CD14-positive monocyte (primary cell): ENCODE measurements around the gene LZTFL1. TPM values are rescaled to one million over a fixed set of nuclear protein-coding genes. Genes with fewer than 3 reads are reported as not detected.

Experiments
- DNase-seq, 3 donors: peaks; one replicate each; pipeline ENCODE4 v3.0.0-alpha.2; 2011 to 2022
- H2AFZ ChIP-seq: 2 replicates; pipeline ENCODE4 v1.6.0; 2012; ENCODE audit warnings: mild to moderate bottlenecking, low read depth, low read length, inconsistent platforms; ENCODE audit not compliant: insufficient read depth, poor library complexity, severe bottlenecking
- H3K27ac ChIP-seq, 2 donors: 1 replicate in 1 of 2; 2 replicates in 1 of 2; pipeline ENCODE4 v1.5.1; 2012 to 2013; ENCODE audit warnings: low read length in 2 of 2, control low read depth in 1 of 2, inconsistent platforms in 1 of 2, low read depth in 1 of 2, mild to moderate bottlenecking in 1 of 2
- H3K27me3 ChIP-seq, 2 donors: one replicate each; pipeline versions ENCODE4 v1.6.0 to v1.6.1; 2011 to 2013; ENCODE audit warnings: low read length in 2 of 2; ENCODE audit not compliant: control insufficient read depth in 2 of 2, insufficient read depth in 2 of 2
- H3K36me3 ChIP-seq, 2 donors: replicated peaks in 1 of 2; 1 replicate in 1 of 2; 2 replicates in 1 of 2; pipeline versions ENCODE4 v1.5.1 to v1.6.1; 2012 to 2013; ENCODE audit warnings: low read length in 2 of 2, control low read depth in 1 of 2, inconsistent platforms in 1 of 2, mild to moderate bottlenecking in 1 of 2; ENCODE audit not compliant: insufficient read depth in 2 of 2, control insufficient read depth in 1 of 2
- H3K4me1 ChIP-seq, 2 donors: 1 replicate in 1 of 2; 2 replicates in 1 of 2; pipeline versions ENCODE4 v1.5.1 to v1.6.1; 2012 to 2013; ENCODE audit warnings: low read length in 2 of 2, control low read depth in 1 of 2, inconsistent platforms in 1 of 2, mild to moderate bottlenecking in 1 of 2, moderate library complexity in 1 of 2; ENCODE audit not compliant: insufficient read depth in 2 of 2, control insufficient read depth in 1 of 2
- H3K4me2 ChIP-seq: replicated peaks from 2 replicates; pipeline ENCODE3; 2012; ENCODE audit warnings: low read length, moderate library complexity, mild to moderate bottlenecking; ENCODE audit not compliant: poor library complexity, severe bottlenecking; ENCODE audit errors: extremely low read depth
- H3K4me3 ChIP-seq, 3 experiments: fragments of 200-600 bp in 1 of 3; sonication (generic) in 1 of 3; replicated peaks in 1 of 3; 1 replicate in 2 of 3; 2 replicates in 1 of 3; pipeline ENCODE4 v1.5.1; 2011 to 2013; ENCODE audit warnings: low read length in 3 of 3, mild to moderate bottlenecking in 3 of 3, control low read depth in 2 of 3, low read depth in 2 of 3, inconsistent platforms in 1 of 3, moderate library complexity in 1 of 3
- H3K79me2 ChIP-seq: 2 replicates; pipeline ENCODE4 v1.6.0; 2012; ENCODE audit warnings: mild to moderate bottlenecking, control low read depth, inconsistent platforms, low read length, moderate library complexity; ENCODE audit not compliant: insufficient read depth
- H3K9ac ChIP-seq: 2 replicates; pipeline ENCODE4 v1.6.0; 2017; ENCODE audit warnings: low read length, mild to moderate bottlenecking; ENCODE audit not compliant: insufficient read depth, poor library complexity, severe bottlenecking
- H3K9me3 ChIP-seq, 2 donors: replicated peaks in 1 of 2; 1 replicate in 1 of 2; 2 replicates in 1 of 2; pipeline versions ENCODE4 v1.5.1 to v1.6.1; 2012 to 2013; ENCODE audit warnings: low read length in 2 of 2, control low read depth in 1 of 2; ENCODE audit not compliant: control insufficient read depth in 1 of 2, insufficient read depth in 1 of 2
- H4K20me1 ChIP-seq: 2 replicates; pipeline ENCODE4 v1.6.0; 2012; ENCODE audit warnings: mild to moderate bottlenecking, low read length, control low read depth, moderate library complexity; ENCODE audit not compliant: insufficient read depth
- H3K27ac Mint-ChIP-seq, 7 donors: one replicate each; pipeline ENCODE4 v1.8.0; 2020; ENCODE audit warnings: mild to moderate bottlenecking in 7 of 7, mixed read lengths in 7 of 7, moderate library complexity in 6 of 7, inconsistent platforms in 2 of 7
- H3K27me3 Mint-ChIP-seq, 3 donors: one replicate each; pipeline ENCODE4 v1.8.0; 2021 to 2022; ENCODE audit warnings: low read depth in 3 of 3, mild to moderate bottlenecking in 3 of 3, mixed read lengths in 3 of 3, moderate library complexity in 3 of 3, inconsistent platforms in 1 of 3
- H3K36me3 Mint-ChIP-seq, 2 donors: one replicate each; pipeline ENCODE4 v1.8.0; 2020; ENCODE audit warnings: mixed read lengths in 2 of 2, inconsistent platforms in 1 of 2, mild to moderate bottlenecking in 1 of 2
- H3K4me1 Mint-ChIP-seq: one replicate; pipeline ENCODE4 v1.8.0; 2020; ENCODE audit warnings: mild to moderate bottlenecking, mixed read lengths
- H3K4me3 Mint-ChIP-seq, 2 donors: one replicate each; pipeline ENCODE4 v1.8.0; 2020; ENCODE audit warnings: mild to moderate bottlenecking in 2 of 2, mixed read lengths in 2 of 2, moderate library complexity in 1 of 2
- H3K9me3 Mint-ChIP-seq, 7 donors: one replicate each; pipeline ENCODE4 v1.8.0; 2020 to 2022; ENCODE audit warnings: mixed read lengths in 7 of 7, mild to moderate bottlenecking in 6 of 7, moderate library complexity in 6 of 7, inconsistent platforms in 2 of 7
- WGBS: methylation state at CpG from one replicate; pipeline ENCODE4 v1.1.5; 2013; ENCODE audit warnings: missing lambda C conversion rate; ENCODE audit not compliant: insufficient coverage; 5-methylcytosine and 5-hydroxymethylcytosine counted together
- intact Hi-C, 2 donors: fragments of 100-400 bp; cut with micrococcal nuclease; formaldehyde crosslinking; loops; one replicate each; pipeline versions ENCODE4 v1.15.0 to v1.15.1; 2023
- polyA plus RNA-seq, 3 donors: library from polyadenylated mRNA; depleted of rRNA in 1 of 3; unstranded in 2 of 3; stranded (reverse) in 1 of 3; fragments of 300-500 nt in 2 of 3; fragments of >200 nt in 1 of 3; fragmentation: Illumina TruSeq in 2 of 3; gene quantifications; 1 replicate in 2 of 3; 2 replicates in 1 of 3; pipeline ENCODE4 v1.2.3, GENCODE V29; 2012 to 2021
- TF ChIP-seq, protein P1 (sequence below): fragments of 200-600 bp; IDR thresholded peaks from one replicate; pipeline ENCODE4 v1.8.0; 2022; ENCODE audit warnings: antibody characterized with exemption, mild to moderate bottlenecking

LZTFL1 gene
- polyA plus RNA-seq, 3 donors = 7.3 to 10.5 (median 7.5) TPM

DNA sequence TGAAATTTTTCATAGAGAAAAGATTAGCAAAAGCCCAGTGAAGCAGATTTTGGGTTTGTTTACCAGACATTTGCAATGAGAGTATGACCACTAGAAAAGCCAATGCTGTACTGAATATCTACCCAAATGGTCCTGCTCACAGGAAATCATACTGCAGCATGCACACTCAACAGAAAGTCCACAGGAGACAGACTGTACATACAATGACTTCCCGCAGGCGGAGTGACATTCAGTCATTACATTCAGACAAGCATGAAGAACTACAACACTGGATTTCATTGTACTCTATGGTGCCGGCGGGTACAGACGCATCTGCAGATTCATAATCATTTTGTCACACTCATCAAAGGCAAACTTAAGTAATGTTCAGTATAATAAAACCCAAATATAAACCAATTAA, 11.8 kb downstream of the LZTFL1 start:
- Mint-ChIP-seq H3K9me3 (no peaks in the 10 kb centered on the region), H3K36me3 (peaks cover 33 to 44% of the 10 kb centered on the region in 2 donors), H3K4me1 (no peaks in the 10 kb centered on the region), H3K27ac (no peak overlapping the region), H3K4me3 (no peak overlapping the region), H3K27me3 (no peaks in the 10 kb centered on the region)
- Histone ChIP-seq H3K9me3 (no peaks in the 10 kb centered on the region), H3K4me1 (no peaks in the 10 kb centered on the region), H3K4me3 (no peak overlapping the region), H3K36me3 (peaks cover 17 to 18% of the 10 kb centered on the region in 2 donors), H3K27ac (no peak overlapping the region), H3K9ac (no peak overlapping the region), H4K20me1 (no peaks in the 10 kb centered on the region), H3K27me3 (no peaks in the 10 kb centered on the region), H3K79me2 (no peaks in the 10 kb centered on the region), H3K4me2 (no peak overlapping the region), H2AFZ (no peak overlapping the region)
- no peak for DNase-seq
- TF ChIP-seq, protein P1, sequence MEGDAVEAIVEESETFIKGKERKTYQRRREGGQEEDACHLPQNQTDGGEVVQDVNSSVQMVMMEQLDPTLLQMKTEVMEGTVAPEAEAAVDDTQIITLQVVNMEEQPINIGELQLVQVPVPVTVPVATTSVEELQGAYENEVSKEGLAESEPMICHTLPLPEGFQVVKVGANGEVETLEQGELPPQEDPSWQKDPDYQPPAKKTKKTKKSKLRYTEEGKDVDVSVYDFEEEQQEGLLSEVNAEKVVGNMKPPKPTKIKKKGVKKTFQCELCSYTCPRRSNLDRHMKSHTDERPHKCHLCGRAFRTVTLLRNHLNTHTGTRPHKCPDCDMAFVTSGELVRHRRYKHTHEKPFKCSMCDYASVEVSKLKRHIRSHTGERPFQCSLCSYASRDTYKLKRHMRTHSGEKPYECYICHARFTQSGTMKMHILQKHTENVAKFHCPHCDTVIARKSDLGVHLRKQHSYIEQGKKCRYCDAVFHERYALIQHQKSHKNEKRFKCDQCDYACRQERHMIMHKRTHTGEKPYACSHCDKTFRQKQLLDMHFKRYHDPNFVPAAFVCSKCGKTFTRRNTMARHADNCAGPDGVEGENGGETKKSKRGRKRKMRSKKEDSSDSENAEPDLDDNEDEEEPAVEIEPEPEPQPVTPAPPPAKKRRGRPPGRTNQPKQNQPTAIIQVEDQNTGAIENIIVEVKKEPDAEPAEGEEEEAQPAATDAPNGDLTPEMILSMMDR = no peak
- WGBS = 100% methylated on average over 2 of the region's 5 CpGs
- intact Hi-C loops = no loop called here

DNA sequence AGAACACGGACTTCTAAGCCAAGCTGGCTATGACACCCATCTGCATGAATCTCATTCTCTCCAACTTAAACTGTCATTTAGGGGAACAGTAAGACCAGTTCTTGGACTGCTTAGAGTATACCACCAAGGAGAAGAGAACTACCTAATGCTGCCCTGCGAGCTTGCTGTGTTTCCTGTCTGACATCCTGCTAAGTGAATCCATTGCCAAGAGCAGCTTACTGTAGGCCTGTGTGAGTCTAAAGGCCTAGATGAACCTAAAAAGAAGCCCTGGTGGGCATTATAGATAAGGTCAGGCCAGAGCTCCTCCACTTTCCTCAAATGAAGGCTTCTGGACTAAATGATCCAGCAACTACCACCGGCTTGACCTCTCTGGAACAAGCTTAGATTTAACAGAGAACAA, 15.0 kb downstream of the LZTFL1 start:
- Histone ChIP-seq H3K9me3 (no peaks in the 10 kb centered on the region), H3K79me2 (no peaks in the 10 kb centered on the region), H2AFZ (no peak overlapping the region), H3K36me3 (peaks cover 17 to 20% of the 10 kb centered on the region in 2 donors), H3K4me2 (no peak overlapping the region), H3K27ac (no peak overlapping the region), H3K4me1 (no peaks in the 10 kb centered on the region), H3K9ac (no peak overlapping the region), H3K27me3 (no peaks in the 10 kb centered on the region), H4K20me1 (no peaks in the 10 kb centered on the region), H3K4me3 (no peak overlapping the region)
- intact Hi-C loops = no loop called here
- H3K9me3 Mint-ChIP-seq = no peaks in the 10 kb centered on the region
- peaks cover 24 to 34% of the 10 kb centered on the region in 2 donors for H3K36me3 Mint-ChIP-seq
- WGBS = 100% methylated on average over 1 of the region's 3 CpGs
- no peaks in the 10 kb centered on the region for H3K4me1 Mint-ChIP-seq
- no peak for DNase-seq
- H3K4me3 Mint-ChIP-seq = no peak overlapping the region
- TF ChIP-seq, protein P1 = no peak
- H3K27me3 Mint-ChIP-seq = peaks cover 0 to 1% (median 0%) of the 10 kb centered on the region in 3 donors
- peak overlapping the region in 1 of 7 donors; percentile 54 for H3K27ac Mint-ChIP-seq
